GM19455 (cell line): ENCODE results near the gene VPS13D.
"Not testable (repeated sequence)": the region's sequence is repeated elsewhere in the genome, so short reads cannot be mapped to it uniquely, and the experiment has no call there.

Experiments
- ATAC-seq: cut with Tn5 transposase; IDR thresholded peaks from one replicate; pipeline ENCODE4 v1.9.1; 2021; ENCODE audit not compliant: unreplicated experiment

VPS13D gene

GRCh38 chr1:12462586-12462985, 232.8 kb downstream of the VPS13D start:
- no peak for ATAC-seq

- no peak for ATAC-seq
Observed at GRCh38 chr1:12464045-12464461, 234.2 kb downstream of the VPS13D start.

GRCh38 chr1:12464598-12465056, 234.8 kb downstream of the VPS13D start:
- ATAC-seq = no peak

GRCh38 chr1:12465126-12465525, 235.3 kb downstream of the VPS13D start:
- no peak for ATAC-seq

GRCh38 chr1:12466816-12467215, 237.0 kb downstream of the VPS13D start:
- ATAC-seq = no peak

- ATAC-seq = no peak
Observed at GRCh38 chr1:12467570-12468286, 237.9 kb downstream of the VPS13D start.

- no peak for ATAC-seq
Observed at GRCh38 chr1:12468323-12468722, 238.5 kb downstream of the VPS13D start.

GRCh38 chr1:12469493-12469892, 239.7 kb downstream of the VPS13D start:
- ATAC-seq = no peak

GRCh38 chr1:12469990-12470389, 240.2 kb downstream of the VPS13D start:
- no peak for ATAC-seq

- not testable (repeated sequence) for ATAC-seq
Observed at GRCh38 chr1:12470916-12471315, 241.1 kb downstream of the VPS13D start.

- no peak for ATAC-seq
Observed at GRCh38 chr1:12472156-12472797, 242.4 kb downstream of the VPS13D start.

- ATAC-seq = no peak
Observed at GRCh38 chr1:12472798-12473551, 243.1 kb downstream of the VPS13D start.

GRCh38 chr1:12473596-12474362, 243.9 kb downstream of the VPS13D start:
- ATAC-seq = no peak

- no peak for ATAC-seq
Observed at GRCh38 chr1:12475101-12475500, 245.3 kb downstream of the VPS13D start.

GRCh38 chr1:12475530-12475934, 245.7 kb downstream of the VPS13D start:
- ATAC-seq = no peak

GRCh38 chr1:12475947-12476346, 246.1 kb downstream of the VPS13D start:
- ATAC-seq = no peak

GRCh38 chr1:12477314-12477713, 247.5 kb downstream of the VPS13D start:
- ATAC-seq = no peak

GRCh38 chr1:12477936-12478611, 248.2 kb downstream of the VPS13D start:
- ATAC-seq = no peak

GRCh38 chr1:12478612-12478985, 248.8 kb downstream of the VPS13D start:
- no peak for ATAC-seq

- ATAC-seq = no peak
Observed at GRCh38 chr1:12479311-12479710, 249.5 kb downstream of the VPS13D start.

- no peak for ATAC-seq
Observed at GRCh38 chr1:12480041-12480440, 250.2 kb downstream of the VPS13D start.
